Adrenal gland (tissue), 12 donors: ENCODE results near the gene FNDC11. TPM values are rescaled to one million over a fixed set of nuclear protein-coding genes. Genes with fewer than 3 reads are reported as not detected.

Experiments used
- DNase-seq, 7 donors: peaks; one replicate each; pipeline ENCODE4 v3.0.0-alpha.2; 2019 to 2020
- H3K27ac ChIP-seq, 5 donors: fragments of 200-600 bp; sonication (generic) in 4 of 5; 1 replicate in 3 of 5; 2 replicates in 2 of 5; pipeline versions ENCODE4 v1.5.1 to v1.8.0; 2016 to 2020; ENCODE audit warnings: mild to moderate bottlenecking in 1 of 5
- H3K27me3 ChIP-seq: fragments of 200-600 bp; 2 replicates; pipeline ENCODE4 v1.8.0; 2021
- H3K36me3 ChIP-seq, 2 donors: fragments of 200-600 bp; replicated peaks in 1 of 2; 1 replicate in 1 of 2; 2 replicates in 1 of 2; pipeline versions ENCODE4 v1.5.1 to v1.8.0; 2018 to 2022
- H3K4me1 ChIP-seq, 2 donors: fragments of 200-600 bp; replicated peaks in 1 of 2; 1 replicate in 1 of 2; 2 replicates in 1 of 2; pipeline versions ENCODE4 v1.5.1 to v1.8.0; 2018 to 2021
- H3K4me3 ChIP-seq, 4 donors: fragments of 200-600 bp; sonication (generic) in 3 of 4; one replicate each; pipeline ENCODE4 v1.5.1; 2016 to 2018
- H3K9me3 ChIP-seq, 3 donors: fragments of 200-600 bp; sonication (generic) in 1 of 3; replicated peaks in 1 of 3; 1 replicate in 2 of 3; 2 replicates in 1 of 3; pipeline versions ENCODE4 v1.5.1 to v1.8.0; 2016 to 2021
- CTCF ChIP-seq, 6 experiments: fragments of 450-650 bp in 4 of 6; fragments of 200-600 bp in 2 of 6; sonication (generic) in 1 of 6; IDR thresholded peaks; 1 replicate in 5 of 6; 2 replicates in 1 of 6; pipeline versions ENCODE4 v1.5.1 to v1.8.0; 2016 to 2021; ENCODE audit warnings: antibody characterized with exemption in 6 of 6, mild to moderate bottlenecking in 2 of 6, moderate library complexity in 1 of 6
- POLR2A ChIP-seq, 2 donors: fragments of 450-650 bp; IDR thresholded peaks; one replicate each; pipeline ENCODE4 v1.6.1; 2017; ENCODE audit warnings: antibody characterized with exemption in 2 of 2, mild to moderate bottlenecking in 2 of 2, moderate library complexity in 1 of 2
- WGBS, 4 donors: extraction: QIAGEN DNeasy Blood & Tissue Kit in 2 of 4; methylation state at CpG; one replicate each; pipeline versions ENCODE4 v1.1.5 to v1.1.7; 2013 to 2017; 5-methylcytosine and 5-hydroxymethylcytosine counted together
- intact Hi-C, 2 donors: fragments of 100-400 bp; cut with DNase I; formaldehyde crosslinking; loops; one replicate each; pipeline versions ENCODE4 v1.14.1 to v1.15.0; 2022 to 2023
- polyA plus RNA-seq, 3 donors: library from polyadenylated mRNA; stranded (reverse); fragments of 200-250 nt in 2 of 3; fragments of 350-450 nt in 1 of 3; fragmentation: Illumina TruSeq in 1 of 3; extraction: RNeasy Lipid Tissue Mini Kit (QIAGEN cat#74804) in 1 of 3; gene quantifications; one replicate each; pipeline ENCODE4 v1.2.3, GENCODE V29; 2013 to 2014
- total RNA-seq, 9 donors: library from RNA; depleted of rRNA in 4 of 9; stranded (reverse); fragments of >200 nt in 4 of 9; fragments of 120-200 nt in 1 of 9; fragmentation: NEBNext Ultra II Directional in 1 of 9; extraction: Animal tissue kit (Norgen Biotek cat#: 25700) in 1 of 9; gene quantifications; one replicate each; pipeline versions ENCODE4 v1.1.0 to v1.2.4, GENCODE V29; 2013 to 2023
- donor health status: healthy with polysubstance abuse.
- donor health status: Bipolar disorder and iron deficiency.
- donor health status: DM: yes; HTN: yes; CAD: no.
- donor health status: DM: no; HTN: no; CAD: no.
- donor health status: DM: no; HTN: no; CAD: no.
- donor health status: DM: yes; HTN: yes; CAD: no.

FNDC11 gene
- total and polyA plus RNA-seq, 12 donors = 0.20 to 0.83 (median 0.43) TPM; not detected in 4

- Histone ChIP-seq H3K27ac (peak overlapping the region in 3 of 5 donors; percentile 65 to 89 (median 87)), H3K9me3 (no peaks in the 10 kb centered on the region), H3K27me3 (no peaks in the 10 kb centered on the region), H3K4me3 (peak overlapping the region in 2 of 4 donors; percentile 40 to 97), H3K4me1 (peaks cover 0 to 21% of the 10 kb centered on the region in 2 donors), H3K36me3 (no peaks in the 10 kb centered on the region)
- DNase-seq = peak in 1 of 7 donors; percentile 36
- intact Hi-C loops = no loop called here
- 1 to 2% (median 1%) methylated on average over 9 to 72 of the region's 72 CpGs; no CpG with 5 or more reads in 1 of the 4 donors for WGBS, 4 donors
- TF ChIP-seq POLR2A (IDR thresholded peaks at IDR 0.05) (no peak), CTCF (IDR thresholded peaks at IDR 0.05) (no peak)
Observed at GRCh38 chr20:63519668-63520503, 34.1 kb upstream of the FNDC11 start.

GRCh38 chr20:63520504-63520933 is 33.4 kb upstream of the FNDC11 start, which contains the start of gene PPDPF:
PPDPF (plus strand) TSS chr20:63520765; CDS start chr20:63521309, 544 bp downstream.
- intact Hi-C loops = no loop called here
- Histone ChIP-seq H3K27ac (peak within 1 kb of the TSS in 3 of 5 donors; percentile 65 to 89 (median 87)), H3K27me3 (no peaks in the 10 kb centered on the region), H3K4me3 (peak within 1 kb of the TSS in 2 of 4 donors; percentile 40 to 97), H3K9me3 (no peaks in the 10 kb centered on the region), H3K4me1 (peaks cover 0 to 21% of the 10 kb centered on the region in 2 donors), H3K36me3 (no peaks in the 10 kb centered on the region)
- 1% methylated on average over 54 to 63 of the region's 64 CpGs; no CpG with 5 or more reads in 2 of the 4 donors for WGBS, 4 donors
- TF ChIP-seq POLR2A (IDR thresholded peaks at IDR 0.05) = peak; percentile 44 to 61
- TF ChIP-seq CTCF (IDR thresholded peaks at IDR 0.05) = no peak
- peak; percentile 72 to 88 (median 79) for DNase-seq

- WGBS, 4 donors = 2 to 5% (median 4%) methylated on average over 12 to 68 of the region's 68 CpGs; no CpG with 5 or more reads in 1 of the 4 donors
- TF ChIP-seq CTCF (IDR thresholded peaks at IDR 0.05) = no peak
- TF ChIP-seq POLR2A (IDR thresholded peaks at IDR 0.05) = no peak
- H3K27ac ChIP-seq = peak overlapping the region in 3 of 5 donors; percentile 65 to 89 (median 87)
- no peaks in the 10 kb centered on the region for H3K27me3 ChIP-seq
- intact Hi-C loops = no loop called here
- H3K9me3 ChIP-seq = no peaks in the 10 kb centered on the region
- H3K4me3 ChIP-seq = peak overlapping the region in 2 of 4 donors; percentile 40 to 97
- no peaks in the 10 kb centered on the region for H3K36me3 ChIP-seq
- peaks cover 0 to 21% of the 10 kb centered on the region in 2 donors for H3K4me1 ChIP-seq
- DNase-seq = peak in 6 of 7 donors; percentile 55 to 75 (median 64)
Observed at GRCh38 chr20:63520934-63521601, 32.9 kb upstream of the FNDC11 start.

- H3K27ac ChIP-seq = peak overlapping the region in 1 of 5 donors; percentile 87
Observed at GRCh38 chr20:63521602-63522001, 32.4 kb upstream of the FNDC11 start.

More at GRCh38 chr20:63521602-63522001, 32.4 kb upstream of the FNDC11 start:
- TF ChIP-seq CTCF (IDR thresholded peaks at IDR 0.05) = no peak
- Histone ChIP-seq H3K27me3 (no peaks in the 10 kb centered on the region), H3K4me3 (peak overlapping the region in 2 of 4 donors; percentile 40 to 97), H3K9me3 (no peaks in the 10 kb centered on the region), H3K4me1 (peaks cover 0 to 21% of the 10 kb centered on the region in 2 donors), H3K36me3 (no peaks in the 10 kb centered on the region)
- peak in 1 of 7 donors; percentile 23 for DNase-seq
- WGBS, 4 donors = 40 to 73% (median 52%) methylated on average over 5 to 23 of the region's 23 CpGs
- intact Hi-C loops = no loop called here
